ENCODE results near the gene CADPS2.

The CADPS2 gene

GRCh38 chr7:122301858-122302760 lies 584.2 kb downstream of the CADPS2 start:
- no peaks in the 10 kb centered on the region for H3K36me3 ChIP-seq (ENCODE audit: insufficient read depth, low read length)
- no peak overlapping the region for H3K9ac ChIP-seq (ENCODE audit: low read depth, low read length)
- no peaks in the 10 kb centered on the region for H3K4me1 ChIP-seq (ENCODE audit: insufficient read depth, low read length)
- TF ChIP-seq, protein P1, sequence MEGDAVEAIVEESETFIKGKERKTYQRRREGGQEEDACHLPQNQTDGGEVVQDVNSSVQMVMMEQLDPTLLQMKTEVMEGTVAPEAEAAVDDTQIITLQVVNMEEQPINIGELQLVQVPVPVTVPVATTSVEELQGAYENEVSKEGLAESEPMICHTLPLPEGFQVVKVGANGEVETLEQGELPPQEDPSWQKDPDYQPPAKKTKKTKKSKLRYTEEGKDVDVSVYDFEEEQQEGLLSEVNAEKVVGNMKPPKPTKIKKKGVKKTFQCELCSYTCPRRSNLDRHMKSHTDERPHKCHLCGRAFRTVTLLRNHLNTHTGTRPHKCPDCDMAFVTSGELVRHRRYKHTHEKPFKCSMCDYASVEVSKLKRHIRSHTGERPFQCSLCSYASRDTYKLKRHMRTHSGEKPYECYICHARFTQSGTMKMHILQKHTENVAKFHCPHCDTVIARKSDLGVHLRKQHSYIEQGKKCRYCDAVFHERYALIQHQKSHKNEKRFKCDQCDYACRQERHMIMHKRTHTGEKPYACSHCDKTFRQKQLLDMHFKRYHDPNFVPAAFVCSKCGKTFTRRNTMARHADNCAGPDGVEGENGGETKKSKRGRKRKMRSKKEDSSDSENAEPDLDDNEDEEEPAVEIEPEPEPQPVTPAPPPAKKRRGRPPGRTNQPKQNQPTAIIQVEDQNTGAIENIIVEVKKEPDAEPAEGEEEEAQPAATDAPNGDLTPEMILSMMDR (IDR thresholded peaks at IDR 0.05; ENCODE audit: borderline replicate concordance, extremely low read depth, low read length, poor library complexity, severe bottlenecking): no peak
- TF ChIP-seq EZH2 (IDR thresholded peaks at IDR 0.05; ENCODE audit: borderline replicate concordance, low read depth, low read length, severe bottlenecking): no peak
- H3K79me2 ChIP-seq (ENCODE audit: insufficient read depth, low read length): no peaks in the 10 kb centered on the region
- no peaks in the 10 kb centered on the region for H4K20me1 ChIP-seq (ENCODE audit: insufficient read depth, low read length)
- no peak overlapping the region for H3K4me2 ChIP-seq (ENCODE audit: insufficient read depth, low read length)
- H3K9me3 ChIP-seq (ENCODE audit: insufficient read depth, low read length, severe bottlenecking): peaks cover 12% of the 10 kb centered on the region
- no peak overlapping the region for H2AFZ ChIP-seq (ENCODE audit: low read depth, low read length)
- no peaks in the 10 kb centered on the region for H3K27me3 ChIP-seq (ENCODE audit: insufficient read depth, low read length, poor library complexity)
- no peak for DNase-seq
- ATAC-seq (ENCODE audit: insufficient read depth, low read depth): no peak
- no peak overlapping the region for H3K27ac ChIP-seq (ENCODE audit: low read length)
- H3K4me3 ChIP-seq (ENCODE audit: low read depth in 1 of 2, low read length in 2 of 2): no peak overlapping the region

- H3K27me3 ChIP-seq (ENCODE audit: insufficient read depth, low read length, poor library complexity): no peaks in the 10 kb centered on the region
- no peaks in the 10 kb centered on the region for H3K4me1 ChIP-seq (ENCODE audit: insufficient read depth, low read length)
Observed at GRCh38 chr7:122300956-122301833, 585.1 kb downstream of the CADPS2 start.

GRCh38 chr7:122300211-122300932 lies 585.9 kb downstream of the CADPS2 start:
- no peaks in the 10 kb centered on the region for H3K79me2 ChIP-seq (ENCODE audit: insufficient read depth, low read length)
- TF ChIP-seq, protein P1 (IDR thresholded peaks at IDR 0.05; ENCODE audit: borderline replicate concordance, extremely low read depth, low read length, poor library complexity, severe bottlenecking): no peak
- TF ChIP-seq EZH2 (IDR thresholded peaks at IDR 0.05; ENCODE audit: borderline replicate concordance, low read depth, low read length, severe bottlenecking): no peak
- no peak overlapping the region for H2AFZ ChIP-seq (ENCODE audit: low read depth, low read length)
- H3K9me3 ChIP-seq (ENCODE audit: insufficient read depth, low read length, severe bottlenecking): peaks cover 2% of the 10 kb centered on the region
- H3K36me3 ChIP-seq (ENCODE audit: insufficient read depth, low read length): no peaks in the 10 kb centered on the region
- no peak overlapping the region for H3K4me3 ChIP-seq (ENCODE audit: low read depth in 1 of 2, low read length in 2 of 2)
- no peaks in the 10 kb centered on the region for H3K4me1 ChIP-seq (ENCODE audit: insufficient read depth, low read length)
- no peak overlapping the region for H3K27ac ChIP-seq (ENCODE audit: low read length)
- ATAC-seq (ENCODE audit: insufficient read depth, low read depth) (no peak), DNase-seq (no peak)
- H3K27me3 ChIP-seq (ENCODE audit: insufficient read depth, low read length, poor library complexity): no peaks in the 10 kb centered on the region
- no peak overlapping the region for H3K4me2 ChIP-seq (ENCODE audit: insufficient read depth, low read length)
- no peaks in the 10 kb centered on the region for H4K20me1 ChIP-seq (ENCODE audit: insufficient read depth, low read length)
- H3K9ac ChIP-seq (ENCODE audit: low read depth, low read length): no peak overlapping the region

More at GRCh38 chr7:122300956-122301833, 585.1 kb downstream of the CADPS2 start:
- H3K4me2 ChIP-seq (ENCODE audit: insufficient read depth, low read length): no peak overlapping the region
- no peak for DNase-seq
- no peaks in the 10 kb centered on the region for H3K36me3 ChIP-seq (ENCODE audit: insufficient read depth, low read length)
- no peak overlapping the region for H3K9ac ChIP-seq (ENCODE audit: low read depth, low read length)
- no peaks in the 10 kb centered on the region for H3K79me2 ChIP-seq (ENCODE audit: insufficient read depth, low read length)
- H3K27ac ChIP-seq (ENCODE audit: low read length): no peak overlapping the region
- H3K9me3 ChIP-seq (ENCODE audit: insufficient read depth, low read length, severe bottlenecking): peaks cover 8% of the 10 kb centered on the region
- H2AFZ ChIP-seq (ENCODE audit: low read depth, low read length): no peak overlapping the region
- ATAC-seq (ENCODE audit: insufficient read depth, low read depth): no peak
- TF ChIP-seq, protein P1 (IDR thresholded peaks at IDR 0.05; ENCODE audit: borderline replicate concordance, extremely low read depth, low read length, poor library complexity, severe bottlenecking): no peak
- no peak for TF ChIP-seq EZH2 (IDR thresholded peaks at IDR 0.05; ENCODE audit: borderline replicate concordance, low read depth, low read length, severe bottlenecking)
- H4K20me1 ChIP-seq (ENCODE audit: insufficient read depth, low read length): no peaks in the 10 kb centered on the region
- H3K4me3 ChIP-seq (ENCODE audit: low read depth in 1 of 2, low read length in 2 of 2): no peak overlapping the region
